ENCODE results near the gene CLDN22. TPM values are rescaled to one million over a fixed set of nuclear protein-coding genes. Genes with fewer than 3 reads are reported as not detected.

The CLDN22 gene
- total and polyA plus RNA-seq, 2 experiments from 2014 or later: not detected

- Histone ChIP-seq H3K79me2 (no peaks in the 10 kb centered on the region), H3K9me3 (ENCODE audit: low read depth) (peaks cover 5% of the 10 kb centered on the region), H3K36me3 (replicated peaks; ENCODE audit: insufficient read depth, low read depth) (no peaks in the 10 kb centered on the region), H3K4me1 (ENCODE audit: insufficient read depth) (no peaks in the 10 kb centered on the region), H3K9me2 (replicated peaks; ENCODE audit: insufficient read depth) (no peaks in the 10 kb centered on the region), H3K27me3 (no peaks in the 10 kb centered on the region), H3K4me3 (no peak overlapping the region), H4K20me1 (ENCODE audit: insufficient read depth, poor library complexity, severe bottlenecking) (no peaks in the 10 kb centered on the region), H3K27ac (no peak overlapping the region), H3K4me2 (no peak overlapping the region), H2AFZ (no peak overlapping the region)
- DNase-seq (ENCODE audit: low spot score): no peak
- WGBS (ENCODE audit: low lambda C conversion rate, missing lambda C conversion rate): 87% methylated on average over 6 of the region's 6 CpGs
- no peak for TF ChIP-seq EZH2 (IDR thresholded peaks at IDR 0.05; ENCODE audit: borderline replicate concordance)
- no peak for TF ChIP-seq EZH2phosphoT487 (IDR thresholded peaks at IDR 0.05; ENCODE audit: low read depth, severe bottlenecking, unreplicated experiment)
- no peak for TF ChIP-seq CTCF (IDR thresholded peaks at IDR 0.05; ENCODE audit: poor library complexity)
These were observed 3.2 kb upstream of the CLDN22 start for GRCh38 chr4:183323295-183323694.

GRCh38 chr4:183322326-183322725 is 2.2 kb upstream of the CLDN22 start, which contains the start of gene CLDN24:
TSS of gene CLDN24 (minus strand) at chr4:183322426. CDS start at chr4:183322426, 0 bp downstream.
- peaks cover 5% of the 10 kb centered on the region for H3K9me3 ChIP-seq (ENCODE audit: low read depth)
- no peak within 1 kb of the TSS for H3K4me2 ChIP-seq
- no peaks in the 10 kb centered on the region for H3K27me3 ChIP-seq
- H3K79me2 ChIP-seq: no peaks in the 10 kb centered on the region
- no peak within 1 kb of the TSS for H3K4me3 ChIP-seq
- no peaks in the 10 kb centered on the region for H3K4me1 ChIP-seq (ENCODE audit: insufficient read depth)
- WGBS (ENCODE audit: low lambda C conversion rate, missing lambda C conversion rate): 92% methylated on average over 5 of the region's 5 CpGs
- TF ChIP-seq EZH2 (IDR thresholded peaks at IDR 0.05; ENCODE audit: borderline replicate concordance) (no peak), EZH2phosphoT487 (IDR thresholded peaks at IDR 0.05; ENCODE audit: low read depth, severe bottlenecking, unreplicated experiment) (no peak), CTCF (IDR thresholded peaks at IDR 0.05; ENCODE audit: poor library complexity) (no peak)
- H3K9me2 ChIP-seq (replicated peaks; ENCODE audit: insufficient read depth): no peaks in the 10 kb centered on the region
- no peak within 1 kb of the TSS for H3K27ac ChIP-seq
- no peak for DNase-seq (ENCODE audit: low spot score)
- no peaks in the 10 kb centered on the region for H3K36me3 ChIP-seq (replicated peaks; ENCODE audit: insufficient read depth, low read depth)
- no peak within 1 kb of the TSS for H2AFZ ChIP-seq
- H4K20me1 ChIP-seq (ENCODE audit: insufficient read depth, poor library complexity, severe bottlenecking): no peaks in the 10 kb centered on the region

- TF ChIP-seq EZH2phosphoT487 (IDR thresholded peaks at IDR 0.05; ENCODE audit: low read depth, severe bottlenecking, unreplicated experiment): no peak
- no peak for TF ChIP-seq EZH2 (IDR thresholded peaks at IDR 0.05; ENCODE audit: borderline replicate concordance)
- no peak for TF ChIP-seq CTCF (IDR thresholded peaks at IDR 0.05; ENCODE audit: poor library complexity)
- Histone ChIP-seq H2AFZ (no peak overlapping the region), H3K27ac (no peak overlapping the region), H3K36me3 (replicated peaks; ENCODE audit: insufficient read depth, low read depth) (no peaks in the 10 kb centered on the region), H3K4me3 (no peak overlapping the region), H3K79me2 (no peaks in the 10 kb centered on the region), H3K27me3 (no peaks in the 10 kb centered on the region), H3K4me1 (ENCODE audit: insufficient read depth) (no peaks in the 10 kb centered on the region), H3K9me2 (replicated peaks; ENCODE audit: insufficient read depth) (no peaks in the 10 kb centered on the region), H4K20me1 (ENCODE audit: insufficient read depth, poor library complexity, severe bottlenecking) (no peaks in the 10 kb centered on the region), H3K9me3 (ENCODE audit: low read depth) (peaks cover 5% of the 10 kb centered on the region), H3K4me2 (no peak overlapping the region)
- 98% methylated on average over 5 of the region's 5 CpGs for WGBS (ENCODE audit: low lambda C conversion rate, missing lambda C conversion rate)
- no peak for DNase-seq (ENCODE audit: low spot score)
These were observed 1.4 kb upstream of the CLDN22 start for GRCh38 chr4:183321516-183321915.

GRCh38 chr4:183321079-183321478 is 1.0 kb upstream of the CLDN22 start:
- TF ChIP-seq CTCF (IDR thresholded peaks at IDR 0.05; ENCODE audit: poor library complexity) (no peak), EZH2 (IDR thresholded peaks at IDR 0.05; ENCODE audit: borderline replicate concordance) (no peak), EZH2phosphoT487 (IDR thresholded peaks at IDR 0.05; ENCODE audit: low read depth, severe bottlenecking, unreplicated experiment) (no peak)
- no peaks in the 10 kb centered on the region for H4K20me1 ChIP-seq (ENCODE audit: insufficient read depth, poor library complexity, severe bottlenecking)
- no peaks in the 10 kb centered on the region for H3K4me1 ChIP-seq (ENCODE audit: insufficient read depth)
- 77% methylated on average over 2 of the region's 2 CpGs for WGBS (ENCODE audit: low lambda C conversion rate, missing lambda C conversion rate)
- peaks cover 5% of the 10 kb centered on the region for H3K9me3 ChIP-seq (ENCODE audit: low read depth)
- no peak overlapping the region for H2AFZ ChIP-seq
- no peak for DNase-seq (ENCODE audit: low spot score)
- H3K27me3 ChIP-seq: no peaks in the 10 kb centered on the region
- no peak overlapping the region for H3K4me2 ChIP-seq
- no peaks in the 10 kb centered on the region for H3K9me2 ChIP-seq (replicated peaks; ENCODE audit: insufficient read depth)
- no peaks in the 10 kb centered on the region for H3K36me3 ChIP-seq (replicated peaks; ENCODE audit: insufficient read depth, low read depth)
- no peak overlapping the region for H3K27ac ChIP-seq
- H3K4me3 ChIP-seq: no peak overlapping the region
- H3K79me2 ChIP-seq: no peaks in the 10 kb centered on the region

Data from hepatocyte (in vitro differentiated cells).